HCT116 (cell line): ENCODE results near the gene GET3. TPM values are rescaled to one million over a fixed set of nuclear protein-coding genes. Genes with fewer than 3 reads are reported as not detected.

Experiments used
- ATAC-seq: fragments of 200-7000 bp; cut with Tn5 transposase; 2 replicates; pipeline ENCODE4 v1.9.1; 2020; ENCODE audit warnings: mild to moderate bottlenecking, moderate library complexity
- BruUV-seq: library from RNA; stranded (reverse); fragments of 400-500 nt; replicated peaks from 2 replicates; lab custom pipeline; 2021; lab: Mats Ljungman, UMichigan
- CTCF ChIA-PET: fragments of 300-600 bp; sonication (Branson Sonifier 250); formaldehyde crosslinking; loops from one replicate; lab custom pipeline; 2021; ENCODE audit warnings: antibody characterized with exemption; lab: Charles Lee
- POLR2A ChIA-PET: fragments of 300-600, 350-600 bp; sonication (Branson Sonifier 250); formaldehyde crosslinking; loops from one replicate; lab custom pipeline; 2021; ENCODE audit warnings: antibody characterized with exemption; lab: Charles Lee
- RAD21 ChIA-PET, 2 experiments: fragments of 300-600 bp; sonication (Branson Sonifier 250); formaldehyde crosslinking; loops; one replicate each; lab custom pipeline; 2023; ENCODE audit warnings: low total read pairs in 2 of 2; ENCODE audit not compliant: uncharacterized antibody in 2 of 2, unreplicated experiment in 2 of 2, low non-redundant PET in 1 of 2; lab: Charles Lee
- DNase-seq: peaks from one replicate; pipeline ENCODE4 v3.0.0-alpha.2; 2010; ENCODE audit warnings: low read depth, low spot score
- H2AFZ ChIP-seq: fragments of 200-600 bp; shearing (Covaris generic), sonication (generic); 2 replicates; pipeline ENCODE4 v1.6.1; 2017; ENCODE audit warnings: low read depth, mixed run types, mixed read lengths, antibody characterized with exemption, low read length; ENCODE audit not compliant: poor library complexity, severe bottlenecking
- H3K27ac ChIP-seq: 2 replicates; pipeline ENCODE4 v1.5.1; 2012; ENCODE audit warnings: low read depth, low read length
- H3K27me3 ChIP-seq: fragments of 200-600 bp; sonication (generic); 2 replicates; pipeline ENCODE4 v1.6.1; 2016; ENCODE audit warnings: mixed run types, low read length, mixed read lengths; ENCODE audit not compliant: insufficient read depth
- H3K36me3 ChIP-seq, 2 experiments: fragments of 200-500 bp in 1 of 2; fragments of 200-600 bp in 1 of 2; sonication (Bioruptor generic) in 1 of 2; sonication (generic) in 1 of 2; 2 replicates each; pipeline versions ENCODE4 v1.5.1 to v1.6.1; 2014 to 2016; ENCODE audit warnings: low read length in 2 of 2, inconsistent platforms in 1 of 2, mixed read lengths in 1 of 2, mixed run types in 1 of 2; ENCODE audit not compliant: insufficient read depth in 2 of 2, control insufficient read depth in 1 of 2
- H3K4me1 ChIP-seq, 2 experiments: fragments of 200-600 bp in 1 of 2; sonication (generic) in 1 of 2; 2 replicates each; pipeline versions ENCODE4 v1.5.1 to v1.6.1; 2012 to 2017; ENCODE audit warnings: low read length in 2 of 2, inconsistent platforms in 1 of 2, mild to moderate bottlenecking in 1 of 2, mixed read lengths in 1 of 2, mixed run types in 1 of 2, moderate library complexity in 1 of 2; ENCODE audit not compliant: insufficient read depth in 2 of 2, control insufficient read depth in 1 of 2
- H3K4me2 ChIP-seq: fragments of 200-600 bp; sonication (generic); 2 replicates; pipeline ENCODE4 v1.6.1; 2017; ENCODE audit warnings: mixed run types, low read length, mixed read lengths
- H3K4me3 ChIP-seq, 2 experiments: fragments of 200-600 bp in 1 of 2; sonication (generic) in 1 of 2; replicated peaks in 1 of 2; 2 replicates each; pipeline ENCODE4 v1.5.1; 2011 to 2016; ENCODE audit warnings: low read length in 2 of 2, control low read depth in 1 of 2, low read depth in 1 of 2, mild to moderate bottlenecking in 1 of 2, mixed read lengths in 1 of 2, mixed run types in 1 of 2
- H3K79me2 ChIP-seq: fragments of 200-600 bp; sonication (generic); 2 replicates; pipeline ENCODE4 v1.6.1; 2017; ENCODE audit warnings: mild to moderate bottlenecking, mixed run types, low read length, moderate library complexity, mixed read lengths; ENCODE audit not compliant: insufficient read depth
- H3K9ac ChIP-seq: fragments of 200-600 bp; sonication (generic); 2 replicates; pipeline ENCODE4 v1.6.1; 2016; ENCODE audit warnings: low read length, mixed read lengths
- H3K9me2 ChIP-seq: fragments of 200-600 bp; sonication (generic), shearing (Covaris generic); 2 replicates; pipeline ENCODE4 v1.6.1; 2017; ENCODE audit warnings: mixed run types, mild to moderate bottlenecking, moderate library complexity; ENCODE audit not compliant: insufficient read depth
- H3K9me3 ChIP-seq, 2 experiments: fragments of 200-500 bp in 1 of 2; fragments of 200-600 bp in 1 of 2; sonication (Bioruptor generic) in 1 of 2; sonication (generic) in 1 of 2; 2 replicates each; pipeline ENCODE4 v1.6.1; 2014 to 2017; ENCODE audit warnings: low read length in 2 of 2, mixed read lengths in 2 of 2, inconsistent platforms in 1 of 2, low read depth in 1 of 2, mild to moderate bottlenecking in 1 of 2, mixed run types in 1 of 2, moderate library complexity in 1 of 2; ENCODE audit not compliant: control insufficient read depth in 1 of 2, insufficient read depth in 1 of 2
- H4K20me1 ChIP-seq: fragments of 200-600 bp; sonication (generic), shearing (Covaris generic); 2 replicates; pipeline ENCODE4 v1.6.1; 2017; ENCODE audit warnings: mixed run types, mild to moderate bottlenecking, moderate library complexity; ENCODE audit not compliant: insufficient read depth
- ATF3 ChIP-seq: IDR thresholded peaks from 2 replicates; pipeline ENCODE4 v1.6.1; 2012
- CEBPB ChIP-seq: IDR thresholded peaks from 2 replicates; pipeline ENCODE4 v1.6.1; 2012; ENCODE audit warnings: low read depth
- CTCF ChIP-seq, 3 experiments: fragments of 200-600 bp in 1 of 3; sonication (generic) in 1 of 3; IDR thresholded peaks in 2 of 3; conservative IDR thresholded peaks in 1 of 3; 2 replicates each; pipeline ENCODE4 v1.5.1; 2012 to 2017; ENCODE audit warnings: low read depth in 2 of 3, low read length in 2 of 3, antibody characterized with exemption in 1 of 3, borderline replicate concordance in 1 of 3, control low read depth in 1 of 3, mild to moderate bottlenecking in 1 of 3, mixed read lengths in 1 of 3, mixed run types in 1 of 3, moderate library complexity in 1 of 3; ENCODE audit not compliant: insufficient read depth in 1 of 3
- EGR1 ChIP-seq: IDR thresholded peaks from 2 replicates; pipeline ENCODE4 v1.6.1; 2012; ENCODE audit warnings: low read depth
- ELF1 ChIP-seq: IDR thresholded peaks from 2 replicates; pipeline ENCODE4 v1.6.1; 2012; ENCODE audit warnings: low read depth, borderline replicate concordance
- EZH2phosphoT487 ChIP-seq: fragments of 200-600 bp; IDR thresholded peaks from 2 replicates; pipeline ENCODE4 v1.6.1; 2018; ENCODE audit warnings: antibody characterized with exemption, borderline replicate concordance
- FOSL1 ChIP-seq: IDR thresholded peaks from 2 replicates; pipeline ENCODE4 v1.6.1; 2012; ENCODE audit warnings: low read depth
- JUND ChIP-seq: IDR thresholded peaks from 2 replicates; pipeline ENCODE4 v1.6.1; 2012
- POLR2AphosphoS5 ChIP-seq: IDR thresholded peaks from 2 replicates; pipeline ENCODE4 v1.6.1; 2011; ENCODE audit warnings: mild to moderate bottlenecking, low read depth, low read length, moderate library complexity
- RAD21 ChIP-seq: IDR thresholded peaks from 2 replicates; pipeline ENCODE4 v1.6.1; 2012; ENCODE audit warnings: low read depth, mild to moderate bottlenecking
- SIN3A ChIP-seq: IDR thresholded peaks from 2 replicates; pipeline ENCODE4 v1.6.1; 2012; ENCODE audit warnings: low read depth
- SP1 ChIP-seq: IDR thresholded peaks from 2 replicates; pipeline ENCODE4 v1.6.1; 2012; ENCODE audit warnings: low read depth
- SRF ChIP-seq: IDR thresholded peaks from 2 replicates; pipeline ENCODE4 v1.6.1; 2012; ENCODE audit warnings: low read depth
- TCF7L2 ChIP-seq: IDR thresholded peaks from 2 replicates; pipeline ENCODE4 v1.7.0; 2011; ENCODE audit warnings: borderline replicate concordance, inconsistent platforms; ENCODE audit not compliant: insufficient read depth, insufficient read length; ENCODE audit errors: extremely low read depth
- YY1 ChIP-seq: IDR thresholded peaks from 2 replicates; pipeline ENCODE4 v1.6.1; 2011; ENCODE audit warnings: low read length, low read depth, moderate library complexity, mild to moderate bottlenecking; ENCODE audit not compliant: insufficient replicate concordance; ENCODE audit errors: extremely low read depth
- ZFX ChIP-seq: fragments of 450-650 bp; IDR thresholded peaks from 2 replicates; pipeline ENCODE4 v1.6.1; 2017
- ZNF274 ChIP-seq: fragments of 200-500 bp; sonication (Bioruptor generic); IDR thresholded peaks from 2 replicates; pipeline ENCODE4 v1.6.1; 2014; ENCODE audit warnings: mild to moderate bottlenecking, low read depth, low read length, inconsistent platforms
- intact Hi-C: fragments of 100-400 bp; cut with micrococcal nuclease; formaldehyde crosslinking; loops from 2 replicates; pipeline ENCODE4 v1.10.0; 2022
- total RNA-seq: library from RNA; stranded (reverse); gene quantifications from one replicate; pipeline ENCODE4 v1.2.1, GENCODE V29; 2021; ENCODE audit not compliant: unreplicated experiment
- TF ChIP-seq, protein P1 (sequence below): IDR thresholded peaks from 2 replicates; pipeline ENCODE4 v1.6.1; 2011; ENCODE audit warnings: mild to moderate bottlenecking, low read length, moderate library complexity; ENCODE audit not compliant: insufficient replicate concordance; ENCODE audit errors: extremely low read depth
- TF ChIP-seq, protein P2 (sequence below): IDR thresholded peaks from 2 replicates; pipeline ENCODE4 v1.6.1; 2012; ENCODE audit warnings: low read depth

Gene GET3
- total RNA-seq, 1 experiment from 2014 or later: 77.6 TPM

DNA sequence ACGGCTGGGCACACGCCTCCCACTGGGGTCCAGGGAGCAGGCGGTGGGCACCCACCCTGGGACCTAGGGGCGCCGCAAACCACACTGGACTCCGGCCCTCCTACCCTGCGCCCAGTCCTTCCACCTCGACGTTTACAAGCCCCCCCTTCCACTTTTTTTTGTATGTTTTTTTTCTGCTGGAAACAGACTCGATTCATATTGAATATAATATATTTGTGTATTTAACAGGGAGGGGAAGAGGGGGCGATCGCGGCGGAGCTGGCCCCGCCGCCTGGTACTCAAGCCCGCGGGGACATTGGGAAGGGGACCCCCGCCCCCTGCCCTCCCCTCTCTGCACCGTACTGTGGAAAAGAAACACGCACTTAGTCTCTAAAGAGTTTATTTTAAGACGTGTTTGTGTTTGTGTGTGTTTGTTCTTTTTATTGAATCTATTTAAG is 55.6 kb downstream of the GET3 start:
- no peaks in the 10 kb centered on the region for H3K9me3 ChIP-seq
- intact Hi-C loops: loop anchor here (2.0 kb wide), 1 partner anchor 14 kb away; no protein-coding TSS in a partner anchor
- H3K9ac ChIP-seq: peak overlapping the region; percentile 93
- ATAC-seq (no peak), DNase-seq (no peak)
- ChIA-PET RAD21 (interaction anchor here (0.7 to 1.2 kb wide), 3 partner anchors 17 to 27 kb away, joined by 3 to 4 read pairs (median 3); partner anchors contain the start of gene HOOK2 (in 1 of the 2)), CTCF (interaction anchor here (1.2 to 7.4 kb wide), 6 partner anchors 10 to 60 kb away, joined by 3 to 88 read pairs (median 14); partner anchors contain the start of gene HOOK2), POLR2A (interaction anchor here (0.6 to 6.7 kb wide), 15 partner anchors 10 to 1856 kb away, joined by 3 to 172 read pairs (median 5); partner anchors contain the start of genes DHPS, HOOK2, PRDX2 and RNASEH2A)
- peak overlapping the region; percentile 77 to 84 for H3K4me3 ChIP-seq
- TSS peak; percentile 51 for BruUV-seq
- peaks cover 19% of the 10 kb centered on the region for H3K79me2 ChIP-seq
- no peak for TF ChIP-seq EGR1
- no peak for TF ChIP-seq TCF7L2
- TF ChIP-seq CTCF (IDR thresholded peaks at IDR 0.05 in 2 of 3, conservative IDR thresholded peaks at IDR 0.05 in 1 of 3; ENCODE audit: borderline replicate concordance in 1 of 3, insufficient read depth in 1 of 3, low read depth in 2 of 3, low read length in 2 of 3): no peak
- no peak; the same call in 1 of the 2 replicates for TF ChIP-seq POLR2AphosphoS5
- TF ChIP-seq JUND: no peak
- TF ChIP-seq ELF1: no peak
- no peak for TF ChIP-seq ZFX
- TF ChIP-seq SP1: no peak
- TF ChIP-seq EZH2phosphoT487: no peak
- TF ChIP-seq SIN3A: no peak
- TF ChIP-seq RAD21: no peak
- TF ChIP-seq FOSL1: no peak
- TF ChIP-seq CEBPB: no peak
- TF ChIP-seq, protein P1, sequence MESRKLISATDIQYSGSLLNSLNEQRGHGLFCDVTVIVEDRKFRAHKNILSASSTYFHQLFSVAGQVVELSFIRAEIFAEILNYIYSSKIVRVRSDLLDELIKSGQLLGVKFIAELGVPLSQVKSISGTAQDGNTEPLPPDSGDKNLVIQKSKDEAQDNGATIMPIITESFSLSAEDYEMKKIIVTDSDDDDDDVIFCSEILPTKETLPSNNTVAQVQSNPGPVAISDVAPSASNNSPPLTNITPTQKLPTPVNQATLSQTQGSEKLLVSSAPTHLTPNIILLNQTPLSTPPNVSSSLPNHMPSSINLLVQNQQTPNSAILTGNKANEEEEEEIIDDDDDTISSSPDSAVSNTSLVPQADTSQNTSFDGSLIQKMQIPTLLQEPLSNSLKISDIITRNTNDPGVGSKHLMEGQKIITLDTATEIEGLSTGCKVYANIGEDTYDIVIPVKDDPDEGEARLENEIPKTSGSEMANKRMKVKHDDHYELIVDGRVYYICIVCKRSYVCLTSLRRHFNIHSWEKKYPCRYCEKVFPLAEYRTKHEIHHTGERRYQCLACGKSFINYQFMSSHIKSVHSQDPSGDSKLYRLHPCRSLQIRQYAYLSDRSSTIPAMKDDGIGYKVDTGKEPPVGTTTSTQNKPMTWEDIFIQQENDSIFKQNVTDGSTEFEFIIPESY: no peak
- TF ChIP-seq YY1: no peak
- TF ChIP-seq, protein P2, sequence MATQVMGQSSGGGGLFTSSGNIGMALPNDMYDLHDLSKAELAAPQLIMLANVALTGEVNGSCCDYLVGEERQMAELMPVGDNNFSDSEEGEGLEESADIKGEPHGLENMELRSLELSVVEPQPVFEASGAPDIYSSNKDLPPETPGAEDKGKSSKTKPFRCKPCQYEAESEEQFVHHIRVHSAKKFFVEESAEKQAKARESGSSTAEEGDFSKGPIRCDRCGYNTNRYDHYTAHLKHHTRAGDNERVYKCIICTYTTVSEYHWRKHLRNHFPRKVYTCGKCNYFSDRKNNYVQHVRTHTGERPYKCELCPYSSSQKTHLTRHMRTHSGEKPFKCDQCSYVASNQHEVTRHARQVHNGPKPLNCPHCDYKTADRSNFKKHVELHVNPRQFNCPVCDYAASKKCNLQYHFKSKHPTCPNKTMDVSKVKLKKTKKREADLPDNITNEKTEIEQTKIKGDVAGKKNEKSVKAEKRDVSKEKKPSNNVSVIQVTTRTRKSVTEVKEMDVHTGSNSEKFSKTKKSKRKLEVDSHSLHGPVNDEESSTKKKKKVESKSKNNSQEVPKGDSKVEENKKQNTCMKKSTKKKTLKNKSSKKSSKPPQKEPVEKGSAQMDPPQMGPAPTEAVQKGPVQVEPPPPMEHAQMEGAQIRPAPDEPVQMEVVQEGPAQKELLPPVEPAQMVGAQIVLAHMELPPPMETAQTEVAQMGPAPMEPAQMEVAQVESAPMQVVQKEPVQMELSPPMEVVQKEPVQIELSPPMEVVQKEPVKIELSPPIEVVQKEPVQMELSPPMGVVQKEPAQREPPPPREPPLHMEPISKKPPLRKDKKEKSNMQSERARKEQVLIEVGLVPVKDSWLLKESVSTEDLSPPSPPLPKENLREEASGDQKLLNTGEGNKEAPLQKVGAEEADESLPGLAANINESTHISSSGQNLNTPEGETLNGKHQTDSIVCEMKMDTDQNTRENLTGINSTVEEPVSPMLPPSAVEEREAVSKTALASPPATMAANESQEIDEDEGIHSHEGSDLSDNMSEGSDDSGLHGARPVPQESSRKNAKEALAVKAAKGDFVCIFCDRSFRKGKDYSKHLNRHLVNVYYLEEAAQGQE: no peak
- no peak for TF ChIP-seq ZNF274
- TF ChIP-seq SRF: no peak
- no peak for TF ChIP-seq ATF3
- no peaks in the 10 kb centered on the region for H3K9me2 ChIP-seq
- H3K4me1 ChIP-seq: peaks cover 48 to 83% of the 10 kb centered on the region in 2 experiments
- H4K20me1 ChIP-seq: no peaks in the 10 kb centered on the region
- no peak overlapping the region for H2AFZ ChIP-seq
- no peaks in the 10 kb centered on the region for H3K36me3 ChIP-seq
- peak overlapping the region; percentile 96 for H3K27ac ChIP-seq
- H3K4me2 ChIP-seq: peak overlapping the region; percentile 99
- no peaks in the 10 kb centered on the region for H3K27me3 ChIP-seq
